ENCODE data around the gene KCNA2. TPM values are rescaled to one million over a fixed set of nuclear protein-coding genes. Genes with fewer than 3 reads are reported as not detected.

Gene KCNA2
- total RNA-seq: under 0.01 TPM in 1 of 2 replicates, not detected in the other

DNA sequence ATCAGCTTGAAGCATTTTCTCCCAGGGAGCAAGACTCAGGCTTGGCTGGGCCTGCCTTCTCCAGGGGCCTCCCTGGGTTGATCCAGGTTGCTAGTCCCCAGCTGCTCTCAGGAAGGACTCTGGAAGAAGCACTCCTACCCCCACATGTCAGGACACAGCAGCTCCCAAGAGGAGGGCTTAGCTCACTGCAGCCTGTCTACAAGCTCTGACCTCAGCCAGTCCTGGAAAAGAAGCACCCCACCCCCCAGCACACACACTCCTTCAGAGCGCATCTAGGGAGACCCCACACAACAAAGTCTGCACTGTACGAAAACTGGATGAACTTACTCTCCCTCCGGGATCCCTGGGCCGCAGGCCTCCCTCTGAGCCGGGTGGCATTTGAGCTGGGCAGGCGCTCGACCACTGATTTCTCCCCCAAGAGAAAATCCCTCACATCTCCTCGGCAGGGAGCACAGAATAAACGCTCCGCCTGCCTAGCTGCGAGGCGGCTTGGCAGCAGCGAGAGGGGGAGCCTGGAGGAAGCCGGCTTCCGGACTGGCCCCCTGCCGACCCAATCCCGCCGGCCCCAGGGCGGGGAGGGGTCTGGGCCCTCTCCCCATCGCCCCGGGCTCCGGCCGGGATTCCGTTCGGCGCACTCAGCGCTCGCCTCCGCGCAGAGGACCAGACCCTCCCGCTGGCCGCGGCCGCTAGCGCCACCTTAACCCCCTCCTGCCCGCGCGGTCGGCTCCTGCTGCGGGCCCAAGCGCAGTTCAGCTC, at the start of gene KCNA2:
TSS of gene KCNA2 (minus strand) at position 458 of the 756 bp plus-strand sequence. CDS start 1,576 bp downstream, outside the sequence.

Other genes with a start within 250 kb of the KCNA2 start
- 57.8 and 106 TPM in 2 replicates for gene SLC16A4, start 215.3 kb downstream of the KCNA2 start, total RNA-seq
- gene LAMTOR5, start 198.7 kb downstream of the KCNA2 start, total RNA-seq: 65.9 and 73.2 TPM in 2 replicates
- gene PROK1, start 155.2 kb downstream of the KCNA2 start, total RNA-seq: not detected in 2 replicates
- not detected in 2 replicates for gene KCNA10, start 87.2 kb downstream of the KCNA2 start, total RNA-seq
- gene KCNA3, start 68.6 kb upstream of the KCNA2 start, total RNA-seq: 0.66 and 6.4 TPM in 2 replicates

Data from placental pericyte (primary cell).